Large intestine (tissue), 3 donors: ENCODE measurements around the gene ARHGEF11. TPM values are rescaled to one million over a fixed set of nuclear protein-coding genes. Genes with fewer than 3 reads are reported as not detected.

ENCODE experiments used
- DNase-seq, 2 donors: peaks; one replicate each; pipeline versions ENCODE4 v3.0.0 to v3.0.0-alpha.2; 2013
- H3K27ac ChIP-seq: one replicate; pipeline ENCODE4 v1.5.1; 2013; ENCODE audit warnings: low read length
- H3K27me3 ChIP-seq: 2 replicates; pipeline ENCODE4 v1.6.1; 2013; ENCODE audit warnings: low read length; ENCODE audit not compliant: control insufficient read depth, insufficient read depth
- H3K36me3 ChIP-seq: 2 replicates; pipeline ENCODE4 v1.6.1; 2013; ENCODE audit warnings: low read length; ENCODE audit not compliant: control insufficient read depth, insufficient read depth
- H3K4me1 ChIP-seq: one replicate; pipeline ENCODE4 v1.6.1; 2013; ENCODE audit warnings: low read length; ENCODE audit not compliant: control insufficient read depth, insufficient read depth
- H3K4me3 ChIP-seq: one replicate; pipeline ENCODE4 v1.5.1; 2013; ENCODE audit warnings: low read length
- H3K9me3 ChIP-seq: one replicate; pipeline ENCODE4 v1.6.1; 2013; ENCODE audit warnings: mild to moderate bottlenecking, low read depth, low read length, moderate library complexity; ENCODE audit not compliant: control insufficient read depth
- WGBS: methylation state at CpG from one replicate; pipeline ENCODE4 v1.1.5; 2013; ENCODE audit warnings: low lambda C conversion rate; ENCODE audit not compliant: insufficient coverage; 5-methylcytosine and 5-hydroxymethylcytosine counted together
- polyA plus RNA-seq: library from polyadenylated mRNA; unstranded; fragments of 120-200 nt; gene quantifications from one replicate; pipeline ENCODE4 v1.2.1, GENCODE V29; 2013

The ARHGEF11 gene
- polyA plus RNA-seq, 1 donor, result 34.0 TPM

- WGBS, result no CpG with 5 or more reads among the region's 9 CpGs
- H3K27ac ChIP-seq, result no peak overlapping the region
- H3K4me1 ChIP-seq, result peaks cover 12% of the 10 kb centered on the region
- H3K36me3 ChIP-seq, result no peaks in the 10 kb centered on the region
- no peaks in the 10 kb centered on the region for H3K9me3 ChIP-seq
- H3K4me3 ChIP-seq, result no peak overlapping the region
- DNase-seq, result no peak
- H3K27me3 ChIP-seq, result peaks cover 35% of the 10 kb centered on the region
Observed at GRCh38 chr1:156914440-156914856, 131.1 kb downstream of the ARHGEF11 start.

- no peak for DNase-seq
- no peak overlapping the region for H3K4me3 ChIP-seq
- no peak overlapping the region for H3K27ac ChIP-seq
- WGBS, result no CpG with 5 or more reads among the region's 13 CpGs
- peaks cover 37% of the 10 kb centered on the region for H3K27me3 ChIP-seq
- no peaks in the 10 kb centered on the region for H3K36me3 ChIP-seq
- H3K4me1 ChIP-seq, result peaks cover 12% of the 10 kb centered on the region
- no peaks in the 10 kb centered on the region for H3K9me3 ChIP-seq
Observed at GRCh38 chr1:156913809-156914387, 131.6 kb downstream of the ARHGEF11 start.

GRCh38 chr1:156912861-156913808 is 132.4 kb downstream of the ARHGEF11 start:
- Histone ChIP-seq H3K9me3 (peaks cover 5% of the 10 kb centered on the region), H3K4me3 (no peak overlapping the region), H3K4me1 (peaks cover 12% of the 10 kb centered on the region), H3K27me3 (peaks cover 40% of the 10 kb centered on the region), H3K36me3 (no peaks in the 10 kb centered on the region), H3K27ac (no peak overlapping the region)
- no peak for DNase-seq
- no CpG with 5 or more reads among the region's 24 CpGs for WGBS

GRCh38 chr1:156912310-156912709 is 133.2 kb downstream of the ARHGEF11 start:
- Histone ChIP-seq H3K27me3 (peaks cover 47% of the 10 kb centered on the region), H3K4me1 (peaks cover 12% of the 10 kb centered on the region), H3K9me3 (peaks cover 8% of the 10 kb centered on the region), H3K4me3 (no peak overlapping the region), H3K36me3 (no peaks in the 10 kb centered on the region), H3K27ac (no peak overlapping the region)
- no CpG with 5 or more reads among the region's 2 CpGs for WGBS
- DNase-seq, result no peak

GRCh38 chr1:156911577-156912298 is 133.8 kb downstream of the ARHGEF11 start:
- 67% methylated on average over 3 of the region's 6 CpGs for WGBS
- H3K4me3 ChIP-seq, result no peak overlapping the region
- H3K27me3 ChIP-seq, result peaks cover 52% of the 10 kb centered on the region
- no peaks in the 10 kb centered on the region for H3K36me3 ChIP-seq
- H3K9me3 ChIP-seq, result peaks cover 8% of the 10 kb centered on the region
- peaks cover 12% of the 10 kb centered on the region for H3K4me1 ChIP-seq
- DNase-seq, result no peak
- H3K27ac ChIP-seq, result no peak overlapping the region

- peaks cover 60% of the 10 kb centered on the region for H3K27me3 ChIP-seq
- DNase-seq, result peak; percentile 35 to 37
- no peak overlapping the region for H3K27ac ChIP-seq
Observed at GRCh38 chr1:156910309-156910782, 135.2 kb downstream of the ARHGEF11 start.

GRCh38 chr1:156909671-156910070 is 135.9 kb downstream of the ARHGEF11 start:
- Histone ChIP-seq H3K36me3 (no peaks in the 10 kb centered on the region), H3K27me3 (peaks cover 60% of the 10 kb centered on the region), H3K4me3 (no peak overlapping the region), H3K27ac (no peak overlapping the region), H3K9me3 (peaks cover 8% of the 10 kb centered on the region), H3K4me1 (peaks cover 12% of the 10 kb centered on the region)
- no CpG with 5 or more reads among the region's 5 CpGs for WGBS
- no peak for DNase-seq

More at GRCh38 chr1:156910309-156910782, 135.2 kb downstream of the ARHGEF11 start:
- WGBS, result no CpG with 5 or more reads among the region's 18 CpGs
- no peak overlapping the region for H3K4me3 ChIP-seq
- peaks cover 8% of the 10 kb centered on the region for H3K9me3 ChIP-seq
- H3K4me1 ChIP-seq, result peaks cover 12% of the 10 kb centered on the region
- H3K36me3 ChIP-seq, result no peaks in the 10 kb centered on the region

GRCh38 chr1:156908955-156909354 is 136.6 kb downstream of the ARHGEF11 start:
- Histone ChIP-seq H3K27me3 (peaks cover 62% of the 10 kb centered on the region), H3K4me3 (no peak overlapping the region), H3K9me3 (peaks cover 8% of the 10 kb centered on the region), H3K36me3 (no peaks in the 10 kb centered on the region), H3K4me1 (peaks cover 12% of the 10 kb centered on the region), H3K27ac (no peak overlapping the region)
- 60% methylated on average over 1 of the region's 10 CpGs for WGBS
- DNase-seq, result no peak

- peaks cover 8% of the 10 kb centered on the region for H3K9me3 ChIP-seq
- DNase-seq, result no peak
- no CpG with 5 or more reads among the region's 29 CpGs for WGBS
- H3K36me3 ChIP-seq, result no peaks in the 10 kb centered on the region
- H3K27ac ChIP-seq, result no peak overlapping the region
- peaks cover 11% of the 10 kb centered on the region for H3K4me1 ChIP-seq
- peaks cover 63% of the 10 kb centered on the region for H3K27me3 ChIP-seq
- no peak overlapping the region for H3K4me3 ChIP-seq
Observed at GRCh38 chr1:156908541-156908940, 137.0 kb downstream of the ARHGEF11 start.
